Breast epithelium (tissue), 4 donors: ENCODE results near the gene YKT6. TPM values are rescaled to one million over a fixed set of nuclear protein-coding genes. Genes with fewer than 3 reads are reported as not detected.

Source experiments
- DNase-seq, 2 donors: peaks; one replicate each; pipeline ENCODE4 v3.0.0-alpha.2; 2019; ENCODE audit warnings: low spot score in 2 of 2
- H3K27ac ChIP-seq, 2 donors: fragments of 200-600 bp; sonication (generic) in 1 of 2; one replicate each; pipeline ENCODE4 v1.5.1; 2016 to 2019; ENCODE audit warnings: mild to moderate bottlenecking in 1 of 2
- H3K27me3 ChIP-seq, 2 donors: fragments of 200-600 bp; sonication (generic) in 1 of 2; one replicate each; pipeline versions ENCODE4 v1.5.1 to v1.6.0; 2017 to 2019; ENCODE audit warnings: control low read depth in 1 of 2, mild to moderate bottlenecking in 1 of 2
- H3K36me3 ChIP-seq: fragments of 200-600 bp; one replicate; pipeline ENCODE4 v1.5.1; 2019
- H3K4me1 ChIP-seq, 2 donors: fragments of 200-600 bp; sonication (generic); one replicate each; pipeline ENCODE4 v1.5.1; 2016 to 2019; ENCODE audit warnings: control low read depth in 1 of 2
- H3K4me3 ChIP-seq, 3 donors: fragments of 200-600 bp; sonication (generic); 1 replicate in 2 of 3; 2 replicates in 1 of 3; pipeline ENCODE4 v1.5.1; 2016 to 2019; ENCODE audit warnings: mild to moderate bottlenecking in 3 of 3, moderate library complexity in 2 of 3
- H3K9me3 ChIP-seq, 2 donors: fragments of 200-600 bp; sonication (generic) in 1 of 2; one replicate each; pipeline ENCODE4 v1.5.1; 2016 to 2019; ENCODE audit warnings: control low read depth in 1 of 2
- POLR2A ChIP-seq: fragments of 450-650 bp; IDR thresholded peaks from one replicate; pipeline ENCODE4 v1.6.1; 2016; ENCODE audit warnings: antibody characterized with exemption, mild to moderate bottlenecking, moderate library complexity
- POLR2AphosphoS5 ChIP-seq, 3 donors: sonication (generic); formaldehyde crosslinking; IDR thresholded peaks; one replicate each; pipeline ENCODE4 v1.6.1; 2017; ENCODE audit warnings: antibody characterized with exemption in 3 of 3
- intact Hi-C: fragments of 100-400 bp; cut with DNase I; formaldehyde crosslinking; loops from one replicate; pipeline ENCODE4 v1.15.1; 2023; ENCODE audit warnings: low total_unique reads
- total RNA-seq, 3 donors: library from RNA; depleted of rRNA; stranded (reverse); fragments of >200 nt; gene quantifications; one replicate each; pipeline ENCODE4 v1.1.0, GENCODE V29; 2016
- TF ChIP-seq, protein P1 (sequence below), 3 donors: fragments of 450-650 bp; IDR thresholded peaks; one replicate each; pipeline ENCODE4 v1.5.1; 2016 to 2017; ENCODE audit warnings: antibody characterized with exemption in 3 of 3, mild to moderate bottlenecking in 3 of 3, moderate library complexity in 3 of 3

The YKT6 gene
- total RNA-seq, 3 donors from 2014 or later: 40.2 to 57.0 (median 49.4) TPM

DNA sequence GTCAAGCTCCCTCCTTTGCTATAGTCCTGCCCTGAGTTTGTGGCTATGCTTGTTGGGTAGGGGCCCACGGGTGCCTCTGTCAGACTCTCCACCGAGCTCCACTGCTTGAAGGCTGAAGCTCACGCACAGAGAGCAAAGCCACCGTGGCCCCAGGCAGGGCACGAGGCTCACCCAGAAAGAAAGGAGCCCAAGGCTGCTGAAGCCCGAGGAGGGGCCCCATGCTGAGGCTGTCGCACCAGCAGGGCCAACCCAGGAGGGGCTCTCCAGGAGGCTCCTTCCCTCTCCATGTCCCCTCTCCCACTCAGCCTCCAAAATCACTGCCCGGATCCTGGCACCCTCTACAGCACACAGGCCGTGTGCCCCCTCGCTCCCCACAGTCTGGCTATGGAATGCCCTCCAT, 50.5 kb downstream of the YKT6 start:
- DNase-seq: no peak
- no peak for TF ChIP-seq POLR2A
- H3K9me3 ChIP-seq: no peaks in the 10 kb centered on the region

DNA sequence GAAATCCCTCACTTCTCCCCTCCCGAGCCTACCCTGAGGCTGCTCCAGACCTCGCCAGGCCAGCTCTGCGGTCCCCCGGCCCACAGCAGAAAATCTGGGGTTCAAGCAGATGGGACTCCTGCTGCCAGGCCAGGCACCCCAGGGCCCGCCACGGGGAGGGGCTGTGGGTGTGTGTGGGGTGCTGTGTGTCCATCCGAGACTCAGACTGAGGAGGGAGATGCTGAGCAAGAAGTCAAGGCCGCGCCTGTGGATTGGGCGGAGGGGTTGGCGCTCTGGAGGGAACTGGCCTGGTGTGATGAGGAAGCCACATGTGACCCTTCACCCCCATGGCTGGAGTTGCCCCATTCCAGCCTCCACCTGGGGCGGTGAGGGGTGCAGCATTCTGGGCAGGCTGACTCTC, 51.1 kb downstream of the YKT6 start:
- Histone ChIP-seq H3K4me3 (no peak overlapping the region), H3K27me3 (no peaks in the 10 kb centered on the region), H3K4me1 (no peaks in the 10 kb centered on the region), H3K36me3 (no peaks in the 10 kb centered on the region), H3K27ac (no peak overlapping the region), H3K9me3 (no peaks in the 10 kb centered on the region)
- no peak for DNase-seq
- TF ChIP-seq, protein P1, sequence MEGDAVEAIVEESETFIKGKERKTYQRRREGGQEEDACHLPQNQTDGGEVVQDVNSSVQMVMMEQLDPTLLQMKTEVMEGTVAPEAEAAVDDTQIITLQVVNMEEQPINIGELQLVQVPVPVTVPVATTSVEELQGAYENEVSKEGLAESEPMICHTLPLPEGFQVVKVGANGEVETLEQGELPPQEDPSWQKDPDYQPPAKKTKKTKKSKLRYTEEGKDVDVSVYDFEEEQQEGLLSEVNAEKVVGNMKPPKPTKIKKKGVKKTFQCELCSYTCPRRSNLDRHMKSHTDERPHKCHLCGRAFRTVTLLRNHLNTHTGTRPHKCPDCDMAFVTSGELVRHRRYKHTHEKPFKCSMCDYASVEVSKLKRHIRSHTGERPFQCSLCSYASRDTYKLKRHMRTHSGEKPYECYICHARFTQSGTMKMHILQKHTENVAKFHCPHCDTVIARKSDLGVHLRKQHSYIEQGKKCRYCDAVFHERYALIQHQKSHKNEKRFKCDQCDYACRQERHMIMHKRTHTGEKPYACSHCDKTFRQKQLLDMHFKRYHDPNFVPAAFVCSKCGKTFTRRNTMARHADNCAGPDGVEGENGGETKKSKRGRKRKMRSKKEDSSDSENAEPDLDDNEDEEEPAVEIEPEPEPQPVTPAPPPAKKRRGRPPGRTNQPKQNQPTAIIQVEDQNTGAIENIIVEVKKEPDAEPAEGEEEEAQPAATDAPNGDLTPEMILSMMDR (IDR thresholded peaks at IDR 0.05): no peak
- TF ChIP-seq POLR2AphosphoS5 (IDR thresholded peaks at IDR 0.05): no peak
- no peak for TF ChIP-seq POLR2A
- intact Hi-C loops: loop anchor here (1.0 kb wide), 1 partner anchor 42 kb away; no protein-coding TSS in a partner anchor

More for the DNA sequence above, 50.5 kb downstream of the YKT6 start:
- intact Hi-C loops: no loop called here
- Histone ChIP-seq H3K27ac (no peak overlapping the region), H3K27me3 (no peaks in the 10 kb centered on the region), H3K4me1 (no peaks in the 10 kb centered on the region), H3K36me3 (no peaks in the 10 kb centered on the region), H3K4me3 (no peak overlapping the region)

DNA sequence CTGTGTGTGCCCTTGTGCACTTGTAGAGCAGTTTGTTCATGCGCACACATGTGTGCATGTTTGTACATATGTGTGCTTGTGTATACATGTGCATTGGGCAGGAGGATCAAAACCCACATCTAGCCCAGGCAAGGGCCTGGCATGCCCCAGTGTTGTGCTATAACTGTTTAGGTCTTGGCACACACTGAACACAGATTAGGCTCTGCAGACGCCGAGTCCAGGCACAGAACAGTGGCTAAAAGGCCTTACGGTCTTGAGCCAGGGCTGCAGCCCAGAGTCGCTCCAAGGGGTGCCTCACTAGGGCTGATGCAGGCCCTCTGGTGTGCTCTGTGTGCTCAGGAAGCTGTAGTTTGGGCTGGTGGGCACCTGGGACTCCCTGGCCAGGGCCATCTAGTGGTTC, 55.7 kb downstream of the YKT6 start:
- H3K36me3 ChIP-seq: no peaks in the 10 kb centered on the region
- no peaks in the 10 kb centered on the region for H3K9me3 ChIP-seq
- peaks cover 5 to 20% of the 10 kb centered on the region in 2 donors for H3K4me1 ChIP-seq
- H3K27ac ChIP-seq: no peak overlapping the region
- no peaks in the 10 kb centered on the region for H3K27me3 ChIP-seq
- no peak overlapping the region for H3K4me3 ChIP-seq
- DNase-seq: no peak
- no peak for TF ChIP-seq POLR2A
- TF ChIP-seq POLR2AphosphoS5 (IDR thresholded peaks at IDR 0.05): no peak
- TF ChIP-seq, protein P1 (IDR thresholded peaks at IDR 0.05): no peak
- intact Hi-C loops: no loop called here

DNA sequence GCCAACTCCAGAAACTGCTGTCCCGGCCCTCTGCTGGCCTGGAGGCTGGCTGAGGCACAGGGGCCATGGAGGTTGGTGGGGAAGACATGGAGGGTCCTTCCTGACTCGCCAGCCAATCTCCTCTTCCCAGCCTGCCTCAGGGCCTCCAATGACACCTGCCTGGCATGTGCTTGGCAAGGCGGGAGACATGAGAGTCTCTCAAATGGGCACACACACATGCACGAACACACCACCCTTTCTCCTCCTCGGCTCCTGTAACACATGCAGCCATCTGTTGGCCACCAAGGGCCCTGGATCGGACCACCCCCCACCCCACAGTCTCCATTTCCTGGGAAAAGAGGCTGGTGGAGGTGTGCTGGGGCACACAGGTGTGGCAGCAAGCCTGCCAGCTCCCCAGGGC, 56.4 kb downstream of the YKT6 start:
- no peaks in the 10 kb centered on the region for H3K27me3 ChIP-seq
- intact Hi-C loops: no loop called here
- H3K9me3 ChIP-seq: no peaks in the 10 kb centered on the region
- H3K36me3 ChIP-seq: no peaks in the 10 kb centered on the region
- H3K4me3 ChIP-seq: no peak overlapping the region
- H3K27ac ChIP-seq: peak overlapping the region in 1 of 2 donors; percentile 66
- TF ChIP-seq POLR2A (no peak), POLR2AphosphoS5 (IDR thresholded peaks at IDR 0.05) (no peak)
- TF ChIP-seq, protein P1 (IDR thresholded peaks at IDR 0.05): no peak
- no peak for DNase-seq
- peaks cover 5 to 20% of the 10 kb centered on the region in 2 donors for H3K4me1 ChIP-seq

DNA sequence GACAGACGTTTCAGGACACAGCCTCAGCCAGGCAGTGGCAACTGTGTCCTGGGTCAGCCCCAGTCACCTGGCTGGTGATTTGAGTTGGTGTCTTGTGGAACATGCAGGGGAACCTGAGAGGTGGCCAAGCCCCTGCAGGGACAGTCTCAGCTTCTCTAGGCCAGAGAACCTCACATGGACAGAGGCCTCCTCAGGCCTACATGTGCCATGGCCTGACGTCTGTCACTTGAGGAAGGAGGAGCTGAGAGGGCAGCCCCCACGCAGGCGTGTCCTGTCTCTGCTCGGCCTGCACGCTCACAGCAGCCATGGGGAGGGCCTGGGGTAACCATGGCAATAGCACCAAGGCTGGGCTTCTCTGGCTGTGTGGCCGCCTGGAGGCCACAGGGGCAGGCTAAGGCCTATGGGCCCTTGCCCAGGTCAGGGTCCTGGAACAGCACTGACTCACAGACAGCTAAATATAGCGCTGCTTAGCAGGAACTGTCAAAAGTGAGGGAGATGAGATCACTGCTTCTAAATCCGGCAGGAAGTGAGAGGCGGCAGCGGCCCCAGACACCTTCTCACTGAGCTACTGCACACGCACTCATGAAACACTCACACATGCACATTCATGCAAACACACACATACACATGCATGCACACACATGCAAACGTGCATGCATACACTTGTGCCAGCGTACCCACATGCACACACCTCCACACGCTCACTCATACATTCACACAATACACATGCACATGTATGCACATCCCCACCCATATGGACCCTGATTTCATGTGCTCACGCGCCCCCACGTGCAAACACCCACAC, 57.0 kb downstream of the YKT6 start:
- Histone ChIP-seq H3K27me3 (no peaks in the 10 kb centered on the region), H3K9me3 (no peaks in the 10 kb centered on the region), H3K4me1 (peaks cover 5 to 20% of the 10 kb centered on the region in 2 donors), H3K27ac (peak overlapping the region in 1 of 2 donors; percentile 66), H3K4me3 (no peak overlapping the region), H3K36me3 (no peaks in the 10 kb centered on the region)
- DNase-seq: peak in 1 of 2 donors; percentile 21
- no peak for TF ChIP-seq POLR2AphosphoS5 (IDR thresholded peaks at IDR 0.05)
- no peak for TF ChIP-seq POLR2A
- TF ChIP-seq, protein P1 (IDR thresholded peaks at IDR 0.05): no peak
- intact Hi-C loops: no loop called here
